Sigmoid colon (tissue), 7 donors: Measurements from ENCODE around the gene SVOPL. TPM values are rescaled to one million over a fixed set of nuclear protein-coding genes. Genes with fewer than 3 reads are reported as not detected.
A peak's percentile ranks its signal among the peaks of the same experiment; 100 is the strongest.
"Not testable (repeated sequence)": the region's sequence is repeated elsewhere in the genome, so short reads cannot be mapped to it uniquely, and the experiment has no call there.

Experiments used
- DNase-seq: peaks from one replicate; pipeline ENCODE4 v3.0.0-alpha.2; 2019
- H3K27ac ChIP-seq, 4 donors: fragments of 200-600 bp; sonication (generic); one replicate each; pipeline ENCODE4 v1.5.1; 2016 to 2019; ENCODE audit warnings: mild to moderate bottlenecking in 1 of 4
- H3K27me3 ChIP-seq, 3 donors: fragments of 200-600 bp; sonication (generic); one replicate each; pipeline ENCODE4 v1.5.1; 2019; ENCODE audit warnings: mild to moderate bottlenecking in 1 of 3
- H3K36me3 ChIP-seq, 4 donors: fragments of 200-600 bp; sonication (generic); one replicate each; pipeline ENCODE4 v1.5.1; 2016 to 2019
- H3K4me1 ChIP-seq, 4 donors: fragments of 200-600 bp; sonication (generic); one replicate each; pipeline ENCODE4 v1.5.1; 2017 to 2019
- H3K4me3 ChIP-seq, 4 donors: fragments of 200-600 bp; sonication (generic); one replicate each; pipeline ENCODE4 v1.5.1; 2017 to 2019; ENCODE audit warnings: mild to moderate bottlenecking in 2 of 4, moderate library complexity in 1 of 4
- H3K9me3 ChIP-seq, 4 donors: fragments of 200-600 bp in 3 of 4; sonication (generic) in 3 of 4; one replicate each; pipeline versions ENCODE4 v1.5.1 to v1.6.1; 2013 to 2019
- EP300 ChIP-seq, 4 donors: sonication (generic); formaldehyde crosslinking; IDR thresholded peaks; one replicate each; pipeline ENCODE4 v1.6.1; 2017; ENCODE audit warnings: antibody characterized with exemption in 4 of 4
- POLR2A ChIP-seq, 2 donors: fragments of 450-650 bp; IDR thresholded peaks; one replicate each; pipeline ENCODE4 v1.6.1; 2016; ENCODE audit warnings: antibody characterized with exemption in 2 of 2, mild to moderate bottlenecking in 2 of 2, moderate library complexity in 2 of 2
- POLR2AphosphoS5 ChIP-seq, 4 donors: sonication (generic); formaldehyde crosslinking; IDR thresholded peaks; one replicate each; pipeline ENCODE4 v1.6.1; 2017; ENCODE audit warnings: antibody characterized with exemption in 4 of 4
- WGBS, 2 donors: extraction: QIAGEN DNeasy Blood & Tissue Kit; methylation state at CpG; one replicate each; pipeline ENCODE4 v1.1.7; 2013; 5-methylcytosine and 5-hydroxymethylcytosine counted together
- intact Hi-C: fragments of 100-400 bp; cut with DNase I; formaldehyde crosslinking; loops from one replicate; pipeline ENCODE4 v1.15.1; 2023
- polyA plus RNA-seq, 3 donors: library from polyadenylated mRNA; stranded (reverse); fragments of 200-250 nt; gene quantifications; one replicate each; pipeline ENCODE4 v1.2.3, GENCODE V29; 2013
- total RNA-seq, 4 donors: library from RNA; depleted of rRNA; stranded (reverse); fragments of >200 nt; gene quantifications; one replicate each; pipeline ENCODE4 v1.1.0, GENCODE V29; 2016
- TF ChIP-seq, protein P1 (sequence below), 4 experiments: fragments of 450-650 bp in 3 of 4; fragments of 200-600 bp in 1 of 4; IDR thresholded peaks; one replicate each; pipeline ENCODE4 v1.5.1; 2016 to 2019; ENCODE audit warnings: antibody characterized with exemption in 4 of 4, mild to moderate bottlenecking in 3 of 4, moderate library complexity in 2 of 4
- donor health status: healthy with polysubstance abuse.
- donor health status: Bipolar disorder and iron deficiency.
- donor health status: healthy.

The SVOPL gene
- total and polyA plus RNA-seq, 7 donors: 1.8 to 2.3 TPM; not detected in 5

GRCh38 chr7:138701537-138701923, 368 bp upstream of the SVOPL start:
- intact Hi-C loops: no loop called here
- DNase-seq: peak; percentile 25
- Histone ChIP-seq H3K27ac (no peak overlapping the region), H3K9me3 (no peaks in the 10 kb centered on the region), H3K4me1 (no peaks in the 10 kb centered on the region), H3K27me3 (no peaks in the 10 kb centered on the region), H3K4me3 (no peak overlapping the region), H3K36me3 (no peaks in the 10 kb centered on the region)
- WGBS, 2 donors: 94 to 95% methylated on average over 2 of the region's 2 CpGs
- TF ChIP-seq POLR2A (IDR thresholded peaks at IDR 0.05): no peak
- TF ChIP-seq, protein P1, sequence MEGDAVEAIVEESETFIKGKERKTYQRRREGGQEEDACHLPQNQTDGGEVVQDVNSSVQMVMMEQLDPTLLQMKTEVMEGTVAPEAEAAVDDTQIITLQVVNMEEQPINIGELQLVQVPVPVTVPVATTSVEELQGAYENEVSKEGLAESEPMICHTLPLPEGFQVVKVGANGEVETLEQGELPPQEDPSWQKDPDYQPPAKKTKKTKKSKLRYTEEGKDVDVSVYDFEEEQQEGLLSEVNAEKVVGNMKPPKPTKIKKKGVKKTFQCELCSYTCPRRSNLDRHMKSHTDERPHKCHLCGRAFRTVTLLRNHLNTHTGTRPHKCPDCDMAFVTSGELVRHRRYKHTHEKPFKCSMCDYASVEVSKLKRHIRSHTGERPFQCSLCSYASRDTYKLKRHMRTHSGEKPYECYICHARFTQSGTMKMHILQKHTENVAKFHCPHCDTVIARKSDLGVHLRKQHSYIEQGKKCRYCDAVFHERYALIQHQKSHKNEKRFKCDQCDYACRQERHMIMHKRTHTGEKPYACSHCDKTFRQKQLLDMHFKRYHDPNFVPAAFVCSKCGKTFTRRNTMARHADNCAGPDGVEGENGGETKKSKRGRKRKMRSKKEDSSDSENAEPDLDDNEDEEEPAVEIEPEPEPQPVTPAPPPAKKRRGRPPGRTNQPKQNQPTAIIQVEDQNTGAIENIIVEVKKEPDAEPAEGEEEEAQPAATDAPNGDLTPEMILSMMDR (IDR thresholded peaks at IDR 0.05): no peak
- TF ChIP-seq EP300 (IDR thresholded peaks at IDR 0.05): no peak
- TF ChIP-seq POLR2AphosphoS5 (IDR thresholded peaks at IDR 0.05): no peak

- no peak overlapping the region for H3K27ac ChIP-seq
- no peaks in the 10 kb centered on the region for H3K36me3 ChIP-seq
- H3K4me3 ChIP-seq: no peak overlapping the region
- intact Hi-C loops: no loop called here
- no peaks in the 10 kb centered on the region for H3K9me3 ChIP-seq
- no peak for DNase-seq
- WGBS, 2 donors: 77 to 84% methylated on average over 9 of the region's 9 CpGs
- H3K27me3 ChIP-seq: no peaks in the 10 kb centered on the region
- no peaks in the 10 kb centered on the region for H3K4me1 ChIP-seq
- TF ChIP-seq, protein P1 (IDR thresholded peaks at IDR 0.05): no peak
- TF ChIP-seq EP300 (IDR thresholded peaks at IDR 0.05) (no peak), POLR2A (IDR thresholded peaks at IDR 0.05) (no peak), POLR2AphosphoS5 (IDR thresholded peaks at IDR 0.05) (no peak)
Observed at GRCh38 chr7:138699661-138700060, 1.5 kb downstream of the SVOPL start.

DNA sequence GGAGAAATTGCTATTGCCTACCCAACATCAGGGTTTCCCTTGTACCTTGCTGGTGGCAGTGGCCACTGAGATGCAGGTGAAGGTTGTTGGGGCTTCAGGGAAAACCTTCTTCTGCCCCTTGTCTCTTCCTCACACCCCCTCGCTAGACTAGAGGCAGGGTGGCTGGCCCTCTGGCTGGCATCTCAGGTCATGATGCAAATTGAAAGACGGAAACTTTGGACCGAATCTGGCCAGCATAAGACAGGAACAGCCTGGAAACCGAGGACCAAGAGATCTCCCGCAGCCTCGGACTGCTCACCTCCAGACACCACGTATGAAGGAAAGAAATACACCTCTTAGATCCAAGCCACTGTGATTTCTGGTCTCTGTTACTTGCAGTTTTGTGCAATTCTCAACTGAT, 2.9 kb downstream of the SVOPL start:
- Histone ChIP-seq H3K4me1 (no peaks in the 10 kb centered on the region), H3K4me3 (no peak overlapping the region), H3K27ac (no peak overlapping the region), H3K36me3 (no peaks in the 10 kb centered on the region), H3K27me3 (no peaks in the 10 kb centered on the region), H3K9me3 (no peaks in the 10 kb centered on the region)
- no peak for DNase-seq
- intact Hi-C loops: no loop called here
- 94 to 97% methylated on average over 7 of the region's 7 CpGs for WGBS, 2 donors
- TF ChIP-seq EP300 (IDR thresholded peaks at IDR 0.05) (no peak), POLR2AphosphoS5 (IDR thresholded peaks at IDR 0.05) (no peak), POLR2A (IDR thresholded peaks at IDR 0.05) (no peak)
- TF ChIP-seq, protein P1 (IDR thresholded peaks at IDR 0.05): no peak

DNA sequence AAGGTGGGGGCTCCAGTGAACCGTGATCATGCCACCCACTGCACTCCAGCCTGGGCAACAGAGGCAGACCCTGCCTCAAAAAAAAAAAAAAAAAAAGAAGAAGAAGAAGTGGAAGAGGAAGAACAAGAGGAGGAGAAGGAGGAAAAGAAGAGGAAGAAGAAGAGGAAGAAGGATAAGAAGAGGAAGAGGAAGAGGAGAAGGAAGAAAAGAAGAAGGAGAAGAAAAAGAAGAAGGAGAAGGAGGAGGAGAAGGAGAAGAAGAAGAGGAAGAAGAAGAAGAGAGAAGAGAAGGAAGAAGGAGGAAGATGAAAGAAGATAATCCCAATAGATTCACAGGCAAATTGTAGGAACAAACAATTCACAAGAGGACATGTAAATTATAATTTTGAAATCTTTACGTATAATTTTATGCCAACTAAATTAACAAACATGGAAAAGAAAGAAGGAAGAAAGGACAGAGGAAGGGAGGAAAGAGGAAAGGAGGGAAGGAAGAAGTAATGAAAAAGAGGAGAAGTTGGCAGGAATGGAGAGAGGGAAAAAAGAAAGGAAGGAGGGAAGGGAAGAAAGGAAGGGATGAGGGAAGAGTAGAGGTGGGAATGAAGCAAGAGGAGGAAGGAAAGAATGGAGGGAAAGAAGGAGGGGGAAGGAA, 3.5 kb downstream of the SVOPL start:
- TF ChIP-seq, protein P1 (IDR thresholded peaks at IDR 0.05): no peak
- TF ChIP-seq EP300 (IDR thresholded peaks at IDR 0.05) (no peak), POLR2A (IDR thresholded peaks at IDR 0.05) (no peak), POLR2AphosphoS5 (IDR thresholded peaks at IDR 0.05) (no peak)
- intact Hi-C loops: no loop called here
- WGBS, 2 donors: 65 to 91% methylated on average over 2 of the region's 2 CpGs

GRCh38 chr7:138695776-138696175, 5.4 kb downstream of the SVOPL start:
- WGBS, 2 donors: 90 to 96% methylated on average over 9 of the region's 9 CpGs

More for the DNA sequence above, 3.5 kb downstream of the SVOPL start:
- Histone ChIP-seq H3K4me1 (no peaks in the 10 kb centered on the region), H3K4me3 (no peak overlapping the region), H3K36me3 (no peaks in the 10 kb centered on the region), H3K27ac (no peak overlapping the region), H3K27me3 (no peaks in the 10 kb centered on the region), H3K9me3 (no peaks in the 10 kb centered on the region)
- no peak for DNase-seq

More at GRCh38 chr7:138695776-138696175, 5.4 kb downstream of the SVOPL start:
- H3K27ac ChIP-seq, intact Hi-C loops, H3K27me3 ChIP-seq, H3K9me3 ChIP-seq, DNase-seq, H3K4me3 ChIP-seq, H3K36me3 ChIP-seq, H3K4me1 ChIP-seq: not testable (repeated sequence)
